HEK293 (cell line): ENCODE measurements around the gene FZD2.
"Not testable (repeated sequence)": the region's sequence is repeated elsewhere in the genome, so short reads cannot be mapped to it uniquely, and the experiment has no call there.

Source experiments
- CTCF ChIA-PET: fragments of 350-600 bp; formaldehyde crosslinking; extraction: SDS; loops from one replicate; lab custom pipeline; 2021; ENCODE audit warnings: antibody characterized with exemption; lab: Yijun Ruan, JAX
- POLR2A ChIA-PET: fragments of 300-600 bp; formaldehyde crosslinking; extraction: SDS; loops from one replicate; lab custom pipeline; 2020; ENCODE audit warnings: antibody characterized with exemption, inconsistent platforms; lab: Yijun Ruan, JAX
- H3K27ac ChIP-seq: fragments of 200-500 bp; sonication (Bioruptor generic); 2 replicates; pipeline ENCODE4 v1.5.1; 2014; ENCODE audit warnings: low read depth, low read length, control low read depth, inconsistent platforms; ENCODE audit errors: extremely low read depth
- H3K36me3 ChIP-seq, 2 experiments: fragments of 200-500 bp in 1 of 2; sonication (Bioruptor generic) in 1 of 2; 1 replicate in 1 of 2; 2 replicates in 1 of 2; pipeline ENCODE4 v1.5.1; 2014 to 2017; ENCODE audit warnings: inconsistent platforms in 2 of 2, low read length in 2 of 2; ENCODE audit not compliant: control insufficient read depth in 2 of 2, insufficient read depth in 1 of 2
- H3K4me1 ChIP-seq: fragments of 200-500 bp; sonication (Bioruptor generic); 2 replicates; pipeline ENCODE4 v1.5.1; 2014; ENCODE audit warnings: mild to moderate bottlenecking, low read length, inconsistent platforms; ENCODE audit not compliant: control insufficient read depth, insufficient read depth
- H3K4me3 ChIP-seq: 2 replicates; pipeline ENCODE4 v1.5.1; 2011; ENCODE audit warnings: low read depth, mild to moderate bottlenecking, control low read depth, low read length, moderate library complexity
- H3K9me3 ChIP-seq: fragments of 200-500 bp; sonication (Bioruptor generic); 2 replicates; pipeline ENCODE4 v1.5.1; 2014; ENCODE audit warnings: low read depth, low read length, inconsistent platforms; ENCODE audit not compliant: control insufficient read depth, insufficient read depth
- ATF2 ChIP-seq: fragments of 450-650 bp; formaldehyde crosslinking; IDR thresholded peaks from 2 replicates; pipeline ENCODE4 v1.5.1; 2016; ENCODE audit warnings: missing biosample characterization, missing genetic modification characterization, low read depth
- KLF7 ChIP-seq: fragments of 450-650 bp; formaldehyde crosslinking; IDR thresholded peaks from 2 replicates; pipeline ENCODE4 v1.5.1; 2016; ENCODE audit warnings: missing biosample characterization, missing genetic modification characterization, borderline replicate concordance
- KLF9 ChIP-seq: fragments of 450-650 bp; formaldehyde crosslinking; IDR thresholded peaks from 2 replicates; pipeline ENCODE4 v1.5.1; 2016; ENCODE audit warnings: missing biosample characterization, missing genetic modification characterization, low read depth
- MYNN ChIP-seq: fragments of 450-650 bp; formaldehyde crosslinking; IDR thresholded peaks from 2 replicates; pipeline ENCODE4 v1.5.1; 2016; ENCODE audit warnings: missing biosample characterization, missing genetic modification characterization, borderline replicate concordance
- PRDM6 ChIP-seq: fragments of 450-650 bp; formaldehyde crosslinking; IDR thresholded peaks from 2 replicates; pipeline ENCODE4 v1.5.1; 2017; ENCODE audit warnings: missing biosample characterization, missing genetic modification characterization
- YY2 ChIP-seq: fragments of 450-650 bp; formaldehyde crosslinking; IDR thresholded peaks from 2 replicates; pipeline ENCODE4 v1.5.1; 2016; ENCODE audit warnings: missing biosample characterization, missing genetic modification characterization
- ZBTB10 ChIP-seq: fragments of 450-650 bp; formaldehyde crosslinking; IDR thresholded peaks from 2 replicates; pipeline ENCODE4 v1.5.1; 2016; ENCODE audit warnings: missing biosample characterization, missing genetic modification characterization
- ZNF174 ChIP-seq: fragments of 450-650 bp; formaldehyde crosslinking; IDR thresholded peaks from 2 replicates; pipeline ENCODE4 v1.5.0; 2017; ENCODE audit warnings: missing biosample characterization, mild to moderate bottlenecking, missing genetic modification characterization
- ZNF175 ChIP-seq: fragments of 450-650 bp; formaldehyde crosslinking; IDR thresholded peaks from 2 replicates; pipeline ENCODE4 v1.5.1; 2016; ENCODE audit warnings: missing biosample characterization, missing genetic modification characterization
- ZNF280C ChIP-seq: fragments of 450-650 bp; formaldehyde crosslinking; IDR thresholded peaks from 2 replicates; pipeline ENCODE4 v1.5.1; 2016; ENCODE audit warnings: missing biosample characterization, missing genetic modification characterization
- ZNF350 ChIP-seq: fragments of 450-650 bp; formaldehyde crosslinking; IDR thresholded peaks from 2 replicates; pipeline ENCODE4 v1.5.0; 2017; ENCODE audit warnings: missing biosample characterization, mild to moderate bottlenecking, missing genetic modification characterization
- ZNF596 ChIP-seq: fragments of 450-650 bp; IDR thresholded peaks from 2 replicates; pipeline ENCODE4 v1.5.0; 2018; ENCODE audit warnings: missing biosample characterization, mild to moderate bottlenecking, missing genetic modification characterization, moderate library complexity
- ZNF626 ChIP-seq: fragments of 450-650 bp; sonication (Bioruptor Pico); formaldehyde crosslinking; IDR thresholded peaks from 2 replicates; pipeline ENCODE4 v1.5.1; 2018; ENCODE audit warnings: missing biosample characterization, missing genetic modification characterization, inconsistent platforms
- ZNF658 ChIP-seq: fragments of 450-650 bp; formaldehyde crosslinking; IDR thresholded peaks from 2 replicates; pipeline ENCODE4; 2016; ENCODE audit warnings: missing biosample characterization, missing genetic modification characterization
- ZNF707 ChIP-seq: fragments of 450-650 bp; formaldehyde crosslinking; IDR thresholded peaks from 2 replicates; pipeline ENCODE4 v1.5.1; 2016; ENCODE audit warnings: missing biosample characterization, missing genetic modification characterization
- ZNF791 ChIP-seq: fragments of 450-650 bp; formaldehyde crosslinking; IDR thresholded peaks from 2 replicates; pipeline ENCODE4 v1.5.1; 2016; ENCODE audit warnings: missing biosample characterization, missing genetic modification characterization
- ZSCAN18 ChIP-seq: fragments of 450-650 bp; formaldehyde crosslinking; IDR thresholded peaks from 2 replicates; pipeline ENCODE4 v1.5.1; 2016; ENCODE audit warnings: missing biosample characterization, missing genetic modification characterization
- ZSCAN23 ChIP-seq: fragments of 450-650 bp; formaldehyde crosslinking; IDR thresholded peaks from 2 replicates; pipeline ENCODE4 v1.5.1; 2016; ENCODE audit warnings: missing biosample characterization, missing genetic modification characterization

FZD2 gene

GRCh38 chr17:44590762-44591161 is 33.5 kb downstream of the FZD2 start:
- not testable (repeated sequence) for H3K36me3 ChIP-seq, H3K27ac ChIP-seq, H3K4me3 ChIP-seq, H3K4me1 ChIP-seq
- TF ChIP-seq YY2 (tag by site-specific recombination) (0 out of 2 replicates have a peak, but pooled peaks have one; percentile 21), MYNN (0 out of 2 replicates have a peak, but pooled peaks have one; percentile 20), ZNF707 (tag by site-specific recombination) (0 out of 2 replicates have a peak, but pooled peaks have one; percentile 41), ZNF175 (tag by site-specific recombination) (peak; percentile 86; the same call in 1 of the 2 replicates), ZSCAN23 (tag by site-specific recombination) (0 out of 2 replicates have a peak, but pooled peaks have one; percentile 56)
- TF ChIP-seq, all 188 proteins: peak for 5; not testable (repeated sequence) for 183
- CTCF ChIA-PET, POLR2A ChIA-PET, H3K9me3 ChIP-seq: not testable (repeated sequence)

- H3K9me3 ChIP-seq: no peaks in the 10 kb centered on the region
- H3K4me1 ChIP-seq: peaks cover 6% of the 10 kb centered on the region
- TF ChIP-seq ZNF791 (tag by site-specific recombination) (no peak), ZNF174 (tag by site-specific recombination) (no peak), ZSCAN18 (tag by site-specific recombination) (no peak), KLF7 (no peak), YY2 (tag by site-specific recombination) (no peak), ZBTB10 (tag by site-specific recombination) (no peak), ZNF596 (no peak), ZNF350 (tag by site-specific recombination) (no peak), ATF2 (tag by site-specific recombination) (no peak), ZNF280C (tag by site-specific recombination) (no peak), ZNF626 (no peak), KLF9 (tag by site-specific recombination) (no peak), ZNF658 (tag by site-specific recombination) (no peak), PRDM6 (no peak)
- CTCF ChIA-PET: no interaction called here
- no peaks in the 10 kb centered on the region for H3K36me3 ChIP-seq
- no peak overlapping the region for H3K27ac ChIP-seq
- POLR2A ChIA-PET: interaction anchor here (0.7 kb wide), 1 partner anchor 71 kb away, joined by 3 read pairs; no protein-coding TSS in a partner anchor
- no peak overlapping the region for H3K4me3 ChIP-seq
Observed at GRCh38 chr17:44591206-44591605, 33.9 kb downstream of the FZD2 start.
